GOT3 (cell line): Measurements from ENCODE around the gene NDUFAF3.
A peak's percentile ranks its signal among the peaks of the same experiment; 100 is the strongest.

Experiments
- DNase-seq: peaks from one replicate; lab custom pipeline; 2025; ENCODE audit warnings: mixed read lengths; lab: John Stamatoyannopoulos, UW

The NDUFAF3 gene

DNA sequence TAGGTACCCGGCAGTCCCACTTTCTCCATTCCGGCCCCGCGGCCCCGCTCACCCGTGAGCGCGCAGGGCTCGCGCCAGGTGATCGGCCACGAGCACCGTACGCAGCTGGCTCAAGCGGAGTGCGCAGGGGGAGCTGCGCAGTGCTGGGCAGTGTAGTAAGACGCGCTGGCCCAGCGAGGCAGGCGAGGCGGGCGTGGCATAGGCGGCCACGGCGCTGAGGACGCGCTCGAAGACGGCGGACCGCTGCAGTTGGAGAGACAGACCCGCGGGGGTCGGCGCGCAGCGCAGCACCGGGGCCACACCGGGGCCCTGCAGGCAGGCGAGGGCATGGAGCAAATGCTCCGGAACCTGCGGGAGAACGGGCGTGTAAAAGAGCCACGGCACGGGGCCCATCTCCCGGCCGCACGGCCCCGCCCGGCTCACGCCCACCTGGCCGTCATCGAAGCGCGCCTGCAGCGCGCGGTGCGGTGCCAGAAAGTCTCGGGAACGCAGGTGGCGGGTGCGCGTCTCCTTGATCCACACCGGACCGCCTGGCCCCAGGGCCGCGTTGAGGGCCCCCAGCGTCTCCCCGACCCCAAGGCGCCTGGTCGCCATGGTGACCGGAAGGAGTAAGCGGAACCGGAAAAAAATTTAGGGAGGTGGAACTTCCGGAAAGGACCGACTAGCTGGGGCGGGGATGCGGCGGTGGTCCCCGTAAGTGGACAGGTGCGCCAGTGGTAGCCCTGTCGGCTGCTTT, 3.8 kb upstream of the NDUFAF3 start, which contains the start of gene DALRD3:
DALRD3 (minus strand) TSS at position 610 of the 736 bp plus-strand sequence; CDS start at position 594, 16 bp downstream.
- DNase-seq: peak; percentile 79

DNA sequence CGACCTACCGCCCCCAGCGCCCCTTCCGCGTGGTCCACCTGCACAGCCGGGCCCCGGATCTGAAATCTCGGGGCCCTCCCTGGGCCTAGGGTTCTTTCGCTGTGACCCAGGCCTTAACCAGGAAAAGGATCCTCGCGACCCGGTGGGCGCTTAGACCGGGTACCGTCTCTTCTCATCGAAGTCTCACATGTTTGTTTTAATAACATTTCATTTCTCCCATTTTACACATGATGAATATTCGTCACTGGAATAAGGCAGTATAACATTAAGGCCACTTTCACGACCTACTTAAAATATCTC, 3.3 kb upstream of the NDUFAF3 start:
- no peak for DNase-seq

DNA sequence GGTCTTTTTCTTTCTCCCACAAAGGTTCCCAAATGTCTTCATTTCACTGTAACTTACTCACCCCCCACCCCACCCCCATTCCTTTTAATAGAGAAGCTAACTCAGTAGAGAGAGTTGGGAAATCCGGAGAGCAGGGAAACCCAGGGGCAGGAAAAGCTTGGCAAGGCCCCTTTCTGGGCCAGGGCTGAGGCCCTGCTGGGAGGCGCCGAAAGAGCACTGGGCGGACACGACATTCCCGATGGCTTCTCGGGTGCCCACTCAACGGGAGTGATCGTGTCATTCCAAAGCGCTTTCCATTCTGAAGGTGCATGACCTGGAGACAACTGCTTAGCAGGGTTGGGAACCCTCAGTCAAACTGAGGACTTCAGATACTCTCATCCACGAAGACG, 2.0 kb upstream of the NDUFAF3 start:
- DNase-seq: no peak

DNA sequence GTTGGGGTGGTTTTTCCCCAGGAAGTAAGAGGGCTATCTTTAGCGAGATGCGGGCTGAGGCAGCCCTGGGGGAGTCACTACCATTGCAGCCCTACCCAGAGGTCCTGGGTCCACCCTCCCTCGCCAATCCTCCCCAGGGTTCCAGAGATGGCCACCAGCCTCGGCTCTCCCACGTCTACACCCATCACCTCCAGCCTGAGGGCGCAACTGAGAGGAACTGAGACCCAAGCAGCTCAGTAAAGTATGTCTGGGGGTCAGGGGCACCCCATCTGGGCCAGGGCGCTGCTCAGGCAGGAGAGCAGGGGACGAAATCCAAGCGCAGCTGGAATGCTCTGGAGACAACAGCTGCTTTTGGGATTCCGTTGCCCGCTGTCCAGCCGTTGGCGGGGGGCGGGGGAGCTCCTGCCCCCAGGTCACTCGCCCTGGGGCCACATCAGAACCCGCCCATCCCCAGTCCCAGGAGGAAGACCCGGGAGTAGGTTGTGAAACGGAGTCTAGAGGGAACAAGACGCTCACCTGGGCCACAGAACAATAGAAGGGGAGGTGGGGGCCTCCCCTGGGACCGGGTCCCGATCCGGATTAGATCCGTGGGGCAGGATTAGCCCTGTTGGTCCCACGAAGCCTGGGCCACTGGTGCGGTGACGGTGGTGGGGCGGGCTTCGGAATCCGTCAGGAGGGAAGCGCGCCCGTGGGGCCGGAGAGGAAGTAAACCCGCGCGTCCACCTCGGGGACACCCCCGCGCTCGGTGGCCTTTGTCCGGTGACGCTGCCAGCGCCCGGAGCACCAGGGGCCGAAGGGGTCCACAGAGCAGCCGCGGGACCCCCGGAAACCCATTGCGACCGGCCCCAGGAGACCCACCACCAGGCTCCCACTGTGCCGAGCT, 1.4 kb upstream of the NDUFAF3 start:
- DNase-seq: no peak

DNA sequence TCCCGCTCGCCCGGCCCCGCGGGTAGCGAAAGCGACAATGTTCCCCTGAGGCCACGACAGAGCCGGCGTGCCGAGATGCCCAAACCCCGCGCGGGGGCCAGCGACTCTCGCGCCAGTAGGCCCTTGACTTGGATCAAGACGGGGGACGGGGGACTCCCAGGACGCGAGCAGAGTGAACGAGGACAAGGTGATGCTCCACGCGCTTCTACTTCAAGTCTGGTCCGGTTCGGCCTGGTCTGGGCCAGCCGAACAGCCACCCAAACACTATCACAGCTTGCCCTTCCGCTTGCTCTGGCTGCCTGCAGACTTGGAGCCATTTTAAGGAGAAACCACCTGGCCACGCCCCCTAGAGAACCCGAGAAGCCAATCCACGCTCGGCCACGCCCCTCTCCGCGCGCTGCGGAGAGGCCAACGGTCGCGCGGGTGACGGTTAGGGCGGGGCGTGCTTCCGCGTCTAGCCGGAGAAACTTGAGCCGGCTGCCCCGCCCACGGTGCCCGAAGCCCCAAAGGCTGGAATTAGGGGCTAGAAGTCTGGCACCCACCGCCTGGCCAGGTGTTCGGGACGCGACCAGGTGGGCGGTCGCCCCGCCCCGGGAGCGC, 608 bp upstream of the NDUFAF3 start:
- peak; percentile 93 for DNase-seq

DNA sequence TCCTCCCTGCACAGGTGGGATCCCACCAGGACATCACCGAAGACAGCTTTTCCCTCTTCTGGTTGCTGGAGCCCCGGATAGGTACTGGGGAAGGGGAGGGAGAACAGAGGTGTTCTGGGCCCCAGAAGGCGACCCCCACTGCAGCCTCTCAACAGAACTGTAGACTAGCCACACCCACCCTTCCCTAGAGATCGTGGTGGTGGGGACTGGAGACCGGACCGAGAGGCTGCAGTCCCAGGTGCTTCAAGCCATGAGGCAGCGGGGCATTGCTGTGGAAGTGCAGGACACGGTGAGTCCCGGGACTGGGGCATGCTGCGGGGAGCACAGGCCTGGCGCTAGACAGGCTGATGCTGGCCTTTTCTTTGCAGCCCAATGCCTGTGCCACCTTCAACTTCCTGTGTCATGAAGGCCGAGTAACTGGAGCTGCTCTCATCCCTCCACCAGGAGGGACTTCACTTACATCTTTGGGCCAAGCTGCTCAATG, 809 bp downstream of the NDUFAF3 start:
- no peak for DNase-seq

DNA sequence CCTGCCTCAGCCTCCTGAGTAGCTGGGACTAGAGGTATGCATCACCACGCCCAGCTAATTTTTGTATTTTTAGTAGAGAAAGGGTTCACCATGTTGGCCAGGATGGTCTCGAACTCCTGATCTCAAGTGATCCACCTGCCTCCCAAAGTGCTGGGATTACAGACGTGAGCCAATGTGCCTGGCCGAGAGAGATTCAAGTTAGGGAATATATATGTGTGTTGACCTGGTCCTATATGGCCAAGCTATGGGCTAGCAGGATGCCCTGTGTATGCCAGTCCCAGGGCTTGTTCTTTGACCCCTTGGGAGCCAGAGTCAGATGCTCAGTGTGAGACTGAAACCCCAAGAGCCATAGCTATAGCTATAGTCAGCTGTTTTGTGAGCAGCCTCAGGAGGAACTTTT, 1.9 kb downstream of the NDUFAF3 start:
- no peak for DNase-seq

DNA sequence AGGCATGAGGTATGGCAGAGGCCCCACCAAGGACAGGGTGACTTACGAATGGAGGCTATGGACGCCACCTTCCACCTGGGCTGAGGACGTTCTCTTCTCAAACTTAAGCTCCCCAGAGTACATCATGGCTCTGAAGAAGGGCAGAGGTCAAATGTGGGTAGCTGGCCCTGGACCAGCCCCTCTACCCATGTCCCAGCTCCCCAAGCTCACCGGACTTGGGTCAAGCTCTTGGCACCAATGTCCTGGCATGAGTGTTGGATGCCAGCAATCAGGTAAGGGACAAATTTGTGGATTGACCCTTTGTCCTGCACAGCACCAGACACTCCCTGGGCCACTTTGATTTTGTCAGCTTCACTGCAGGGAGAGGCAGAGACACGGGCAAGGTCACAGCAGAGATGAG, 2.5 kb downstream of the NDUFAF3 start:
- no peak for DNase-seq

DNA sequence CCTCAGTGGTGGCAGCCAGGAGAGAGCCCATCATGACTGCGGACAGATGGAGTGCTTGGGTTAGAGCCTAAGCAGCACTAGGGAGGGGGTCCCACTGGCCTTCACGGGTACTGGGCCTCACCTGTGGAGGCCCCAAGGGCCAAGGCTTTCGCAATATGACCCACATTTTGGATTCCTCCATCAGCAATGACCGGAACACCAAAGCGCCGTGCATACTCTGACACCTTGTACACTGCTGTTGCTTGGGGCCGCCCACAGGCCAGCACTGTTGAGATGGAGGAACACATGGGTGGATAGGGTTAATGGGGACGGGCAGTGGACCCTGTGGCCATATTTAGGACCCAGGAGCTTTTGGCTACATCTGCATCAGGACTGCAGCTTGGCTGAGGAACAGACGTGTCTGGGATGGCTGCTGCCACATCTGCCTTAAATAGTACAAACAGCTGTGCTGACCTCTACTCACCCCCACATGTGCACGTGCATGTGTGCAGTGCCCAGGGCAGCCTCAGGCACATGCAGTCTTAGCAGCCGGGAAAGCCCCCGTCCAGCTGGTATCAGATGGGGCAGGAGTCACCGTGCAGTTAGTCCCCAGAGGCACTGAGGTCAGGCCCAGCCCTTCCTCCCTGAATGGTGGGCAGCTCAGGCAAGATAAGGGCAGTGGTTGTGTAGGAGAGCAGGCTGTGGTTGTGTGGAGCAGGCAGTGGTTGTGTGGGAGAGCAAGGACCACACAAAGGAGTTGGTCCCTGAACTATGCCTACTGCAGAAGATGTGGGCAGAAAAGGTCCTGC, 3.3 kb downstream of the NDUFAF3 start:
- DNase-seq: no peak

DNA sequence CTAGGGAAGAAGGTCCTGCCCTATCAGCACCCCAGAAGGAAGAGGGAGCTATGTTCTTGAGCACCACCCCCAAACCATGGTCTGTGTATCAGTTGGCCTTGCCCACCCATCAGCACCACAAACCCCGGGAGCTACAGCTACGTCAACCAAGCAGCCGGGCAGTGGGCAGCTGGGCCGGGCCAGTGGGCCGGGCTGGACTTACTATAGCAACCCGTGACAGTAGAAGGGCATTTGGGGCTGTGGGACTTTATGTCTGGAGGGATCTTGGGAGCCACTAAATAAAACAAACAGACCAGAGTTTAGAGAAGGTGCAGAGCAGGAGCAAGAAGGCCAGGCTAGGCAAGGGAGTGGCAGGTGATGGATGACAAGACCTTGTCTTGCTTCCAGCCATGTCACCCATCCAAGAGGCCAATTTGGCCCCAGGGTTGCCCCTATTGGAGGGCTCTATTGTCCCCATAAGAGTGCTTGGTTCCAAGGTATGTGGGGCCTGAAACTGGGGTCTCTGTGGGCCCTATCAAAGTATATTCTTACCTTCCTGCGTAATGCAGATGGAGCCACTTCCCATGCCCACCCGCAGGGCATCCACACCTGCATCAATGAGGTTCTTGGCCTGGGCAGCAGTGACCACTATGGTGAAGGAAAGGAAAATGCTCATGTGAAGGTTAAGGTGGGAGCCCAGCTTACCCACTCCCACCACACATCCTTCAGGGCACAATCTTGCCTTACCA, 4.0 kb downstream of the NDUFAF3 start:
- DNase-seq: no peak

DNA sequence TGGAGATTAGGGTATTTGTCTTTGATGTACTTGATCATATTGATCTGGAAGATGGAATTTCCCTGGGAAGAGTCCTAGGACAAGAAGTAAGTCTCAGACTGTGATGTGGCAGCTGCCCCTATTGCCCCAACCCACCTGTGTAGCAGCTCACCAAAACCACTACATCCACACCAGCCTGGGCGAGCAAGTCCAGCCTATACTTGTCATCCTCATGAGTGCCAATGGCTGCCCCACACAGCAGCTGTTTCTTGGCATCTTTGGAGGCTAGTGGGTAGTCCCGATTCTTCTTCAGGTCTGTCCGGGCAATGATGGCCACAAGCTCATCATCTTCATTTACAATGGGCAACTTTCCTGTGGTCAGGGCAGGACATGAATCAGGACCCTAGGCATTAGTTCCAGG, 4.6 kb downstream of the NDUFAF3 start:
- DNase-seq: no peak

DNA sequence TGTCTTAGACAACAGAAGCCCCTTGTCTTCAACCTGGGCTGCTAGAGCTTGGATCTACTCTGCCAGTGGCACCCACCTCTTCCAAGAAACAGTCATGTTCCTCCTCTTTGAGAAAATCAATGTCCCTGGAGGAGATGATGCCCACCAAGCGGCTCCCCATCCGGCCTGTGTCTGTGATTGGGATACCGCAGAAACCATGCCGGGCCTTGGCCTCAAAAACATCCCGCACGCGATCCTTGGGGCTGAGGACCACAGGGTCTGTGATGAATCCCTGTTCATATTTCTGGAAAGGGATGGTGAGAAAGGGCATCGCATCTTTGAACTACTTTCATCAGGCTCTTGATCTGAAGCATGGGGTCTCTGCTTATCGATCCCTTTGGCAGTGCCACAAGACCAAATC, 5.7 kb downstream of the NDUFAF3 start:
- DNase-seq: no peak

DNA sequence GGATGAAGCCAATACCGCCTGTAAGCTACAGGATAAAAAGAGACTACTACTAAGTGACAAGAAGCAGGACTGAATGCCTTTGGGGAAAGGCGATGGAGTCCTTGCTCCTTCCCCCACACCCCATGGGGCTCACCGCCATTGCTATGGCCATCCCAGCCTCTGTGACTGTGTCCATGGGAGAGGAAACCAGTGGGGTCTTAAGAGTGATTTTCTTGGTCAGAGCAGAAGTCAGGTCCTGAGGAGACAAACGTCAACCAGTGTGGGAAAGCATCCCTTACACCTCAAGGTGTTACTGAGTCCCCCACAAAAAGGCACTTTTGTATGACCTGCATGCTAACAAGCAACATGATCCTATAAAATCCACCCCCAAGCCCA, 6.4 kb downstream of the NDUFAF3 start:
- DNase-seq: no peak

DNA sequence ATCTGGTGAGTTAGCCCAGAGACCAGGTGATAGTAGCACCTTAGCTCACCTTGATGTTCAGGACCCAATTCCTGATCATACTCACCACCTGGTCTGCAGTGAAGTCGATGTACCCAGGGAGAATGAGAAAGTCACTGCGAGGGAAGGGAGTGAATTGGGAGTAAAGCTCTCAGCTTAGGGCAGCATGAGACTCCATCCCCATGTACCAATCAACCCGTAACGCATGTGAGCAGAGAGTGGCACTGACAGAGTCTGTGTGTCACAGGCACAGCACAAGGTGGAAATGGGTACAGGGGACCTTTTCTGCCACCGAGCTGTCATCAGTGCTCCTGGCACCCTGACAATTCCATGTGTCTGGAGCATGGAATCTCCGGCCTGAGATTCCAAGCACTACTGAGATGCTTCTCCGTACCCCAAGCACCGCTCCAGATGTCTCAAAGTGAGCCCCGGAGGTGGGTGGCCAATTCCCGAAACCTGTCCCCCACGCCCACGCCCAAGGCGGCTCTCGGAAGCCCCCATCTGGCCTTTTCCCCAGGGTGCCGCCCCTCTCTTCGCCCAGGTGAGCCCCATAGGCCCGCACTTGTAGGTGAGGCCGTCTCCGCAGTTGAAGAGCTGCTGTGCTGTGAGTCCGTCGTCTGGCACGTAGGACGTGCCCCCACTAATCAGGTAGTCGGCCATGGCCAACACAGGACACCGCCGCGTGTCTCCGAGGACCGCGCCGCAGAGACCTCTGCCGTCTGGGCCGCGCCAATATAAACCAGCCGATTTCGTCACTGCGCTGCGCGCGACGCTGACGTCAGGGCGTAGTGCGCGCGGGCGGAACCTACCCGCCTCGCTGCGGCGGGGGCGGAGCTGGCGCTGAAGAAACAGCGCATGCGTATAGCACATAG, 7.0 kb downstream of the NDUFAF3 start, which contains the start of gene IMPDH2:
IMPDH2 (minus strand) TSS at position 726 of the 890 bp plus-strand sequence; CDS start at position 678, 48 bp downstream.
- DNase-seq: peak; percentile 57

DNA sequence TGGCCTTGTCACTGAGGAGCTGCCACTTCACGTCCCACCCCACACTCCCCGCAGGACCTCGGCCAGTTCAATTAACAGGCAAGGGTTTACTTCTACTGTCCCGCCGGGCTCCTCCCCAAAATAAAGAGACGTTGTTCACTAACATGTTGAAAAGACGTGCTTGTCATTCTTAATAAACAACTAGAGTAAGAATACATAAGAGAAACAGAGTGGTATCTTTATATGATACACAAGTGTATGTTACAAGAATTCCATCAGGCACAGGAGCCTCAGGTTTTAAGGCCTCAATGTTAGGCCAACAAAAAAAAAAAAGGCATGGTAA, 7.6 kb downstream of the NDUFAF3 start:
- DNase-seq: no peak

DNA sequence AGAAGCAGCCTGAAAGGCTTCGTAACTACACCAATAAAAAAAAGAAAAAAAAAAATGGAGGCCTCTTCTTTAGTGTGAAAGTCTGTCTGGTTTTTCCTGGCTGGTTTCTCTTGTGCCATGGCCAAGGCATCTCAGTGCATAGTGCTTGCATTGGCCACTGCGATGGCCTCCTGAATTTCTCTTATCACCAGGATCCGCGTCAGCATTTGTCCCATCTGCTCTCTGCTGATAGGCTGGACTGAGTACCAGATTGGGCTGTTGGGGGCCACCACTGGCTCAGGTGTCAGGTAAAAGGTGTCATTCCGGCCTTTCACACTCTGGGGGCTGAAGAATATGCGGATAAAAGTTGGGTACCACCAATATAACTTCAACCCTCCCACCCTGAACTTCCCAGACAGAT, 8.4 kb downstream of the NDUFAF3 start:
- DNase-seq: no peak

DNA sequence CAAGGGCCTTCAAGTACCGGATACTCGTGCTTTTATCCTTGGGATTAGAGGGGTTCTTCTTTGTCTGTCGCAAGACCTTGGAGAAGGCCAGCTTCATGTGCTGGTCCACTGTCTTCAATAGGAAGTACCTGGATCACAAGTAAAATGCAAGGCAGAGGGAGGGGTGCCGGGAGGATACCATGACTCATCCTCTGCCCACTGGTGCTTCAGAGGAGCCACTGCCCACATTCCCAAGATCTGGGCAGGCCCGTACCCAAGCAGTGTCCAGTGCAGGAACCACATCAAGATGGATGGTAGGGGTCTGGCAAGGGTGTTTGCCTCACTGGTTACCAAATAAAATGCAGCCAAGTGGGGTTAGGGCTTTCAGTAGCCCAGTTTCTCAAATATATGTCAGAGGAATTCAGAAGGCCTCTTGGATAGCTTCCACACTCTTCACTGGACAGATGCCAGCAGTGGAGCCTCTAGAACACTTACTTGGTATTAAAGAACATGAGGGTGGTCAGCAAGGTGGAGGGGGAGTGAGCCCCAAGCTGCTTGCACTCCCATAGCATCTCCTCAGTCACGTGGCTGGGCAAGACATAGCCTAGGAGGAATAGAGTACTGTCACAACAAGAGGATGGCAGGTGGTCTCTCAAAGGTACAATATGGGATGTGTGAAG, 10.9 kb downstream of the NDUFAF3 start:
- DNase-seq: no peak

DNA sequence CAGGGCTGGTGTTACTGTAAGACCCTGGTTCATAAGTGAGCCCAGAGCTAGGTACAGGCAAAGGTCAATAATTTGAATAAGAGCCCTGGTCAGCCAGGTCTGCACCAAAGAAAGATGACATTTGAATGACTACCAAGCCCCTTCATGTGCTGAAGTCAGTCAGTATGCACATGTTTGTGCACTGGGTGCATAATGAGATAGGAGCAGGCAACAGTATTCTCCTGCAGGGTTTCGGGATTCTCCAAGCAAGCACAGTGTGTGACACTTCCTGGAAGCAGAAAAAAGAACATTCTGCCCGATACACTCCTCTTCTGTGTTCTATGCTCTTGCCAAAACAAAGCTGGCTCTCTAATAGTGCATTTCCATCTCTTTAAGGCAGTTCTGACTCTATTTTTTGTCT, 12.7 kb downstream of the NDUFAF3 start:
- no peak for DNase-seq

DNA sequence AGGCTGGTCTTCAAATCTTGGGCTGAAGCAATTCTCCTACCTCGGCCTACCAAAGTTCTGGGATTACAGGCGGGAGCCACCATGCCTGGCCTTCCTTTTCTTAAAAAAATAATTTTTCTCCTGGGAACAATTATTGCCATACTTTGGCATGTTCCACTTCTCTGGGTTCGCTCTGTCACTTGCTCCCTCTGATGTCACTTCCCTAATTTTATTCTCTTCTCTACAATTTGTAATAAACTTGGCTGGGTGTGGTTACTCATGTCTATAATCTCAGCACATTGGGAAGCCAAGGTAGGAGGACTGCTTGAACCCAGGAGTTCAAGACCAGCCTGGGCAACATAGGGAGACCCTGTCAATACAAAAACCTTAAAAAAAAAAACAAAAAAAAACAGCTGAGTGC, 13.4 kb downstream of the NDUFAF3 start:
- DNase-seq: no peak

DNA sequence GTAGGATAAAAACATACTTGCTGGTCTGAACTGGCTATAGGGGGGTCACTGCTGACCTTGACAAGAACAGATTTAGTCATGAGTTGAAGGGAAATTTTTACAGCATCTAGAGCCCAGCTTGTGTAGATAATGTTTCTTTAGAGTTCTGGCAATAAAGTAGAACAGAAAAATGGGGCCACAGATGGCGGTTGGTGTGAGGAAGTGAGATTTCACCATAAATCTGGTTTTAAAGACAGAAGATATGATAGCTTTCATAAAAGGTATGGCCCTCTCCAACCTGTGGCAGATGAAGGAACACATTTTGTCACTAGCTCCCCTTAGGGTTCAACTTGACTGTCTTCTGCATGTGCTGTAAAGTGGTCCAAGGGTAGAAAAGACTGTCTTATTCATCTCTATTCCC, 31.6 kb downstream of the NDUFAF3 start:
- no peak for DNase-seq
